Astrocyte (in vitro differentiated cells and primary cell): ENCODE measurements around the gene BCAR1.

Experiments
- EZH2 ChIP-seq: IDR thresholded peaks from 2 replicates; pipeline ENCODE4 v1.6.1; 2012; ENCODE audit warnings: mild to moderate bottlenecking, low read length, inconsistent platforms; ENCODE audit not compliant: insufficient read depth
- TF ChIP-seq, protein P1 (sequence below): IDR thresholded peaks from 2 replicates; pipeline ENCODE4 v1.5.1; 2011; ENCODE audit warnings: low read depth, mild to moderate bottlenecking, inconsistent platforms, low read length, moderate library complexity; ENCODE audit not compliant: insufficient read depth

DNA sequence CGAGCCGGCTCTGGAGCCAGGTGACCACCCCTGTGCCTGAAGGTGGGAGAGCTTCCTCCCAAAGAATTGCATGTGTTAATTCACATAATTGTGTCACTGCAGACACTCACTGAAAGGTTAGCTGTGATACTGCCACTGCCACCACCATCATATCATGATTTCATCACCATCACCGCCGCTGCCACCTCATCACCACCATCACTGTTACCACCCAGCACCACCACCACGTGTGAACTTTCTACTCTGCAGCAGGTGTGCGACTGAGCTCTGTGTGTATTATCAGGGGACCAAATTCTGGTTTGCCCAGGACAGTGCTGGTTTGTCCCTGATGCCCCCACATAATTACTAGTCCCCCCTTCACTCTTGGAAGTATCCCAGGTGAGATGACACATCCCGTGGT lies 15.2 kb downstream of the BCAR1 start:
- TF ChIP-seq, protein P1, sequence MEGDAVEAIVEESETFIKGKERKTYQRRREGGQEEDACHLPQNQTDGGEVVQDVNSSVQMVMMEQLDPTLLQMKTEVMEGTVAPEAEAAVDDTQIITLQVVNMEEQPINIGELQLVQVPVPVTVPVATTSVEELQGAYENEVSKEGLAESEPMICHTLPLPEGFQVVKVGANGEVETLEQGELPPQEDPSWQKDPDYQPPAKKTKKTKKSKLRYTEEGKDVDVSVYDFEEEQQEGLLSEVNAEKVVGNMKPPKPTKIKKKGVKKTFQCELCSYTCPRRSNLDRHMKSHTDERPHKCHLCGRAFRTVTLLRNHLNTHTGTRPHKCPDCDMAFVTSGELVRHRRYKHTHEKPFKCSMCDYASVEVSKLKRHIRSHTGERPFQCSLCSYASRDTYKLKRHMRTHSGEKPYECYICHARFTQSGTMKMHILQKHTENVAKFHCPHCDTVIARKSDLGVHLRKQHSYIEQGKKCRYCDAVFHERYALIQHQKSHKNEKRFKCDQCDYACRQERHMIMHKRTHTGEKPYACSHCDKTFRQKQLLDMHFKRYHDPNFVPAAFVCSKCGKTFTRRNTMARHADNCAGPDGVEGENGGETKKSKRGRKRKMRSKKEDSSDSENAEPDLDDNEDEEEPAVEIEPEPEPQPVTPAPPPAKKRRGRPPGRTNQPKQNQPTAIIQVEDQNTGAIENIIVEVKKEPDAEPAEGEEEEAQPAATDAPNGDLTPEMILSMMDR = no peak
- no peak for TF ChIP-seq EZH2
